PC-3 (cell line): ENCODE data around the gene TBC1D3I.
"Not testable (repeated sequence)": the region's sequence is repeated elsewhere in the genome, so short reads cannot be mapped to it uniquely, and the experiment has no call there.

ENCODE experiments used
- EZH2 ChIP-seq: fragments of 300-600 bp; sonication (generic); IDR thresholded peaks from one replicate; pipeline ENCODE4 v1.6.1; 2017; ENCODE audit warnings: antibody characterized with exemption, mild to moderate bottlenecking, low read length; ENCODE audit not compliant: unreplicated experiment
- TF ChIP-seq, protein P1 (sequence below): fragments of 300-600 bp; sonication (generic); conservative IDR thresholded peaks from 2 replicates; pipeline ENCODE4 v1.5.1; 2017; ENCODE audit warnings: antibody characterized with exemption, low read depth, mild to moderate bottlenecking, low read length

DNA sequence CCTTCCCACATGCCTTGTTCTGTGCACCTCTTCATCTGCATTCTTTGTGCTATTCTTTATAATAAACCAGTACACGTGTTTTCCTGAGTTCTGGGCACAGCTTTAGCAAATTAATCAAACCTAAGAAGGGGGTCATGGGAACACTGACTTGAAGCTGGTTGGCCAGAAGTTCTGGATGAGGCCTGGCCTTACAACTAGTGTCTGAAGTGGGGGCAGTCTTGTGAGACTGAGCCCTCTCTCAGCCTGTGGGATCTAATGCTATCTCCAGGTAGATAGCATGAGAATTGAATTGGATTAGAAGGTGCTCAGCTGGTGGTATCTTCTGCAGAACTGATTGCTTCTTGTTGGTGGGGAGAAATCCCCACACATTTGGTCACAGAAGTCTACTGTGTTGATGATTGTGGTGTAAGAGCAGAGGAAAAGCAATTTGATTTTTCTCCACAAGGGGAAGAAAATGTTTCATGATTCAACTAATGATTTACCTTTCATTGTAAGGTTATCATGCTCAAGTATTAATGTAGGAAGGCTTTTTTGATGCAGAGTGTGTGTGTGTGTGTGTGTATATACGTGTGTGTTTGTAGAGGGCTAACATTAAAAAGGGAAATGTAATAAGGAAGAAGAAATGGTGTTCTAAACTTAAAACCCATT is 25.7 kb upstream of the TBC1D3I start:
- TF ChIP-seq, protein P1, sequence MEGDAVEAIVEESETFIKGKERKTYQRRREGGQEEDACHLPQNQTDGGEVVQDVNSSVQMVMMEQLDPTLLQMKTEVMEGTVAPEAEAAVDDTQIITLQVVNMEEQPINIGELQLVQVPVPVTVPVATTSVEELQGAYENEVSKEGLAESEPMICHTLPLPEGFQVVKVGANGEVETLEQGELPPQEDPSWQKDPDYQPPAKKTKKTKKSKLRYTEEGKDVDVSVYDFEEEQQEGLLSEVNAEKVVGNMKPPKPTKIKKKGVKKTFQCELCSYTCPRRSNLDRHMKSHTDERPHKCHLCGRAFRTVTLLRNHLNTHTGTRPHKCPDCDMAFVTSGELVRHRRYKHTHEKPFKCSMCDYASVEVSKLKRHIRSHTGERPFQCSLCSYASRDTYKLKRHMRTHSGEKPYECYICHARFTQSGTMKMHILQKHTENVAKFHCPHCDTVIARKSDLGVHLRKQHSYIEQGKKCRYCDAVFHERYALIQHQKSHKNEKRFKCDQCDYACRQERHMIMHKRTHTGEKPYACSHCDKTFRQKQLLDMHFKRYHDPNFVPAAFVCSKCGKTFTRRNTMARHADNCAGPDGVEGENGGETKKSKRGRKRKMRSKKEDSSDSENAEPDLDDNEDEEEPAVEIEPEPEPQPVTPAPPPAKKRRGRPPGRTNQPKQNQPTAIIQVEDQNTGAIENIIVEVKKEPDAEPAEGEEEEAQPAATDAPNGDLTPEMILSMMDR = not testable (repeated sequence)
- not testable (repeated sequence) for TF ChIP-seq EZH2
